Bronchial epithelial cell (primary cell): Measurements from ENCODE around the gene SLC37A3. TPM values are rescaled to one million over a fixed set of nuclear protein-coding genes. Genes with fewer than 3 reads are reported as not detected.
"Not testable (repeated sequence)": the region's sequence is repeated elsewhere in the genome, so short reads cannot be mapped to it uniquely, and the experiment has no call there.

Source experiments
- DNase-seq: peaks from one replicate; pipeline ENCODE4 v3.0.0-alpha.2; 2010; ENCODE audit warnings: low read depth
- FAIRE-seq: peaks from 2 replicates; lab custom pipeline; 2011; peaks lifted over from hg19 to GRCh38; lab: Jason Lieb, UNC
- H3K27me3 ChIP-seq: 2 replicates; pipeline ENCODE4 v1.5.1; 2011; ENCODE audit warnings: low read length; ENCODE audit not compliant: control insufficient read depth, insufficient read depth
- H3K36me3 ChIP-seq: 2 replicates; pipeline ENCODE4 v1.5.1; 2011; ENCODE audit warnings: low read length; ENCODE audit not compliant: control insufficient read depth, insufficient read depth
- H3K4me3 ChIP-seq: 2 replicates; pipeline ENCODE4 v1.5.1; 2011; ENCODE audit warnings: mild to moderate bottlenecking, low read depth, low read length, control low read depth
- total RNA-seq: library from RNA; depleted of rRNA; stranded (reverse); fragments of >200 nt; gene quantifications from 2 replicates; pipeline ENCODE4 v1.2.1, GENCODE V29; 2014
- TF ChIP-seq, protein P1 (sequence below): IDR thresholded peaks from 2 replicates; pipeline ENCODE4 v1.5.1; 2011; ENCODE audit warnings: mild to moderate bottlenecking, moderate library complexity, low read length, control low read depth, inconsistent platforms; ENCODE audit not compliant: insufficient read depth, severe bottlenecking

The SLC37A3 gene
- total RNA-seq, 1 donor from 2014 or later = 58.7 TPM

DNA sequence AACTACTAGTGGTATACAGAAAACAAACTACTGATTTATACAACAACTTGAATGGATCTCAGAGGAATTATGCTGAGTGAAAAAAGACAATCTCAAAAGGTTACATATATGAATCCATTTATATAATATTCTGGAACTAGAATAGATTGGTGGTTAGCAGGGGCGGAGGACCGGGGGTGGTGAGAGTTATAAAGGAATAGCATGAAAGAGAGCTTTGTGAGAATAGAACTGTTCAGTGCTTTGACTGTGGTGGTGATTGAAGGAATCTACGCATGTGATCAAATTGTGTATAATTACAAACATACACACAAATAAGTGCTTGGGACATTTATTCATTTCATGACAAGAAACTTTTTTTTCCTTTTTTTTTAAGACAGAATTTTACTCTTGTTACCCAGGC lies 25.2 kb upstream of the SLC37A3 start:
- Histone ChIP-seq H3K36me3 (no peaks in the 10 kb centered on the region), H3K4me3 (no peak overlapping the region), H3K27me3 (no peaks in the 10 kb centered on the region)
- DNase-seq (no peak), FAIRE-seq (no peak)
- TF ChIP-seq, protein P1, sequence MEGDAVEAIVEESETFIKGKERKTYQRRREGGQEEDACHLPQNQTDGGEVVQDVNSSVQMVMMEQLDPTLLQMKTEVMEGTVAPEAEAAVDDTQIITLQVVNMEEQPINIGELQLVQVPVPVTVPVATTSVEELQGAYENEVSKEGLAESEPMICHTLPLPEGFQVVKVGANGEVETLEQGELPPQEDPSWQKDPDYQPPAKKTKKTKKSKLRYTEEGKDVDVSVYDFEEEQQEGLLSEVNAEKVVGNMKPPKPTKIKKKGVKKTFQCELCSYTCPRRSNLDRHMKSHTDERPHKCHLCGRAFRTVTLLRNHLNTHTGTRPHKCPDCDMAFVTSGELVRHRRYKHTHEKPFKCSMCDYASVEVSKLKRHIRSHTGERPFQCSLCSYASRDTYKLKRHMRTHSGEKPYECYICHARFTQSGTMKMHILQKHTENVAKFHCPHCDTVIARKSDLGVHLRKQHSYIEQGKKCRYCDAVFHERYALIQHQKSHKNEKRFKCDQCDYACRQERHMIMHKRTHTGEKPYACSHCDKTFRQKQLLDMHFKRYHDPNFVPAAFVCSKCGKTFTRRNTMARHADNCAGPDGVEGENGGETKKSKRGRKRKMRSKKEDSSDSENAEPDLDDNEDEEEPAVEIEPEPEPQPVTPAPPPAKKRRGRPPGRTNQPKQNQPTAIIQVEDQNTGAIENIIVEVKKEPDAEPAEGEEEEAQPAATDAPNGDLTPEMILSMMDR = no peak

DNA sequence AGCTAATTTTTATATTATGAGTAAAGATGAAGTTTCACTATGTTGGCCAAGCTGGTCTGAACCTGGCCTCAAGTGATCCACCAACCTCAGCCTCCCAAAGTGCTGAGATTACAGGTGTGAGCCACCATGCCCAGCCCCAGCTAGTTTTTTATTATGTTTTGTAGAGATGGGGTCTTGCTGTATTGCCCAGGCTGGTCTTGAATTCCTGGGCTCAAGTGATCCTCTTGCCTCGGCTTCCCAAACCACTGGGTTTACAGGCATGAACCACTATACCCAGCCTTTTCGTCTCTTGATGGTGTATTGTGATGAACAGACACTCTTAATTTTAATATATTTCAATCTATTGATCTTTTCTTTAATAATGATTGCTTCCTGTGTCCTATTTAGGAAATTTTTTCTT lies 23.2 kb upstream of the SLC37A3 start:
- no peak overlapping the region for H3K4me3 ChIP-seq
- TF ChIP-seq, protein P1 = no peak
- H3K36me3 ChIP-seq = no peaks in the 10 kb centered on the region
- FAIRE-seq (no peak), DNase-seq (no peak)
- H3K27me3 ChIP-seq = no peaks in the 10 kb centered on the region

DNA sequence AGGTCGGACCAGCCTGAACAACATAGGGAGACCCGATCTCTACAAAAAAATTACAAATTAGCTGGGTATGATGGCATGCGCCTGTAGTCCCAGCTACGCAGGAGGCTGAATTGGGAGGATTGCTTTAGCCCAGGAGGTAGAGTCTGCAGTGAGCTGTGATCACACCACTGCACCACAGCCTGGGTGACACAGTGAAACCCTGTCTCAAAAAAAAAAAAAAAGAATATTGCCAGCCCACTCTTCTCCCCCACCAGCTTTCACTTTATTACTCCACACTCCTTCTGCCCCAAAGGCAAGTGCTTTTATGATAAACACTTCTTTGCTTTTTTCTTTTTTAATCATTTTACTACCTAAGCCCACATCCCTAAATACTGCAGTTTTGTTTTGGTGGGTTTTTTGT lies 20.3 kb upstream of the SLC37A3 start:
- TF ChIP-seq, protein P1 = no peak
- FAIRE-seq (no peak), DNase-seq (no peak)
- Histone ChIP-seq H3K27me3 (no peaks in the 10 kb centered on the region), H3K4me3 (no peak overlapping the region), H3K36me3 (no peaks in the 10 kb centered on the region)

DNA sequence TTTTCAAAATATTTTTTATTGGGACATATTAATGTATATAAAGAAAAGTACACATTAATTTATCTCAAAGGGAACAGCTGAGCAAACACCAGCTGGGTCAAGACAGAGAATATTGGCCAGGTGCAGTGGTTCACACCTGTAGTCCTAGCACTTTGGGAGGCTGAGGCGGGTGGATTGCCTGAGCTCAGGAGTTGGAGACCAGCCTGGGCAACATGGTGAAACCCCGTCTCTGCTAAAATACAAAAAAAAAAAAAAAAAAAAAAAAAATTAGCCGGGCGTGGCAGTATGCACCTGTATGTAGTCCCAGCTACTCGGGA lies 19.8 kb upstream of the SLC37A3 start:
- FAIRE-seq, DNase-seq, H3K4me3 ChIP-seq, H3K27me3 ChIP-seq, H3K36me3 ChIP-seq: not testable (repeated sequence)

DNA sequence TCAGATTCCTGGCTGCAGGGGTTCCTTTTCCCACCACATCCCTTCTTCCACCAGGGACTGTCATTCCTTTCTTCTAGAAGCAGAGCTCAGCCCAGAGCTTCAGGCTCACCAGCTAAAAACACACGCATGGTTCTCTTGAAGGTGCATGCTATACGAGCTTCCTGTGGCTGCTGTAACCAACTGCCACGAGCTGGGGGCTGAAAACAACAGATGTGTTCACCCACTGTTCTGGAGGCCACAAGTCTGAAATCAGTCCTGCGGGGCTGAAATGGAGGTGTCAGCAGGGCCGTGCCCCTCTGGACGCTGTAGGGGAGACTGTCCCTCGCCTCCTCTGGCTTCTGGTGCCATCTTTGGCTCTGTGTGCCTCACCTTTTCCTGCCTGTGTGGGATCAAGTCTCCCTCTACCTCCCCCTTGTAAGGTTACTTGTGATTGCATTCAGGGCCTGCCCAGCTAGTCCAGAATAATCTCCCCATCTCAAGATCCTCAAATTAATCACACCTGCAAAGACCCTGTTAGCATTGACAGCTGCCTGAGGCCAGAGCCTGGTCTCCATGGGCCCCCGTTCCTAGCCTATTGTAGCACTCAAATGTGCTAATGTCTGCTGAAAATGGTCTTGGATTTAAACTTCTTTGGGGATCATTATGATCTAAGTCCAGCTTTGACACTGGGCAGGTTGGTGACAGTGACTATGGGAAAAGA lies 19.3 kb upstream of the SLC37A3 start:
- DNase-seq (no peak), FAIRE-seq (no peak)
- TF ChIP-seq, protein P1 = no peak
- Histone ChIP-seq H3K36me3 (no peaks in the 10 kb centered on the region), H3K4me3 (no peak overlapping the region), H3K27me3 (no peaks in the 10 kb centered on the region)

DNA sequence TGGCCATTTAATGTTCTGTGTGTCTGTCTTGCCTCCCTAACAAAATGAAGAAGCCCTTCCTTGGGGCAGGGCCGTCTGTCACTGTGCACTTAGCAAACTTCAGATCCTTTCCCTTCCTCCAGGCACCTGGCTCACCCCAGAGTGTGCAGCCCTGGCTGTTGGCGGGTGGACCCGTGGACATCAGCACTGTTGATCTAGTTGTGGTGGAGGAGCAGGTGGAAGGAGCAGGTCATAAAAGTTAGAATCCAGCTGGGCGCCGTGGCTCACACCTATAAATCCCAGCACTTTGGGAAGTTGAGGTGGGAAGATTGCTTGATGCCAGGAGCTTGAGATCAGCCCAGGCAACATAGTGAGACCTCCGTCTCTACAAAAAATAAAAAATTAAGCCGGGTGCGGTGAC lies 18.2 kb upstream of the SLC37A3 start:
- no peak for DNase-seq
- Histone ChIP-seq H3K27me3 (no peaks in the 10 kb centered on the region), H3K4me3 (no peak overlapping the region), H3K36me3 (no peaks in the 10 kb centered on the region)
- TF ChIP-seq, protein P1 = no peak
- no peak for FAIRE-seq

DNA sequence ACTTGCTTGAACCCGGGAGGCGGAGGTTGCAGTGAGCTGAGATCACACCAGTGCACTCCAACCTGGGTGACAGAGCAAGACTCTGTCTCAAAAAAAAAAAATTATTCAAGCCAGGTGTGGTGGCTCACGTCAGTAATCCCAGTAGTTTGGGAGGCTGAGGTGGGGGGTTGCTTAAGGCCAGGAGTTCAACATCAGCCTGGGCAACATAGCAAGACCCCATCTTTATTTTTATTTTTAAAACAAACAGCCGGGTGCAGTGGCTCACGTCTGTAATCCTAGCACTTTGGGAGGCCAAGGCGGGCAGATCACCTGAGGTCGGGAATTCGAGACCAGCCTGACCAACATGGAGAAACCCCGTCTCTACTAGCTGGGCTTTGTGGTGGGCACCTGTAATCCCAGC lies 17.5 kb upstream of the SLC37A3 start:
- not testable (repeated sequence) for H3K27me3 ChIP-seq, H3K4me3 ChIP-seq, DNase-seq, FAIRE-seq, H3K36me3 ChIP-seq
